HepG2 (cell line): Measurements from ENCODE around the gene TUBG2. TPM values are rescaled to one million over a fixed set of nuclear protein-coding genes. Genes with fewer than 3 reads are reported as not detected.
A peak's percentile ranks its signal among the peaks of the same experiment; 100 is the strongest.

Source experiments
- CHCHD3 ChIP-seq: sonication (generic); formaldehyde crosslinking; IDR thresholded peaks from 2 replicates; pipeline ENCODE4 v1.8.0; 2022; ENCODE audit warnings: mild to moderate bottlenecking, missing genetic modification reagents, moderate library complexity
- GATA4 ChIP-seq: sonication (generic); IDR thresholded peaks from 2 replicates; pipeline ENCODE4 v1.6.1; 2016; ENCODE audit warnings: antibody characterized with exemption, low read depth, borderline replicate concordance
- LCORL ChIP-seq, 2 experiments: fragments of 450-650 bp in 1 of 2; sonication (generic) in 1 of 2; formaldehyde crosslinking in 1 of 2; IDR thresholded peaks; 2 replicates each; pipeline versions ENCODE4 v1.5.0 to v1.6.1; 2017 to 2020; ENCODE audit warnings: antibody characterized with exemption in 1 of 2, missing genetic modification reagents in 1 of 2
- MAF1 ChIP-seq: sonication (generic); formaldehyde crosslinking; IDR thresholded peaks from 2 replicates; pipeline ENCODE4 v1.5.0; 2020; ENCODE audit warnings: missing genetic modification reagents, borderline replicate concordance
- MTF1 ChIP-seq: sonication (generic); formaldehyde crosslinking; IDR thresholded peaks from 2 replicates; pipeline ENCODE4 v1.5.0; 2020; ENCODE audit warnings: missing genetic modification reagents
- NFKB2 ChIP-seq: sonication (generic); formaldehyde crosslinking; IDR thresholded peaks from 2 replicates; pipeline ENCODE4 v1.4.0; 2020; ENCODE audit warnings: missing genetic modification reagents, borderline replicate concordance
- RORA ChIP-seq: sonication (generic); formaldehyde crosslinking; IDR thresholded peaks from 2 replicates; pipeline ENCODE4 v1.5.0; 2020; ENCODE audit warnings: mild to moderate bottlenecking, missing genetic modification reagents, moderate library complexity
- SATB2 ChIP-seq: sonication (generic); formaldehyde crosslinking; IDR thresholded peaks from 2 replicates; pipeline ENCODE4 v1.5.0; 2020; ENCODE audit warnings: missing genetic modification reagents
- SNRNP70 ChIP-seq: fragments of 200-400 bp; formaldehyde crosslinking; IDR thresholded peaks from 2 replicates; pipeline ENCODE4 v1.6.1; 2017; ENCODE audit warnings: mild to moderate bottlenecking, low read depth, low read length, moderate library complexity
- STAT6 ChIP-seq: sonication (generic); formaldehyde crosslinking; IDR thresholded peaks from 2 replicates; pipeline ENCODE4 v1.4.0; 2020; ENCODE audit warnings: missing genetic modification reagents, mild to moderate bottlenecking, borderline replicate concordance
- TOPORS ChIP-seq: sonication (generic); formaldehyde crosslinking; IDR thresholded peaks from 2 replicates; pipeline ENCODE4 v1.8.0; 2023; ENCODE audit warnings: mild to moderate bottlenecking, missing genetic modification reagents
- ZBTB7B ChIP-seq: sonication (generic); formaldehyde crosslinking; IDR thresholded peaks from 2 replicates; pipeline ENCODE4 v1.4.0; 2020; ENCODE audit warnings: missing genetic modification reagents
- ZFP36L1 ChIP-seq: sonication (generic); formaldehyde crosslinking; IDR thresholded peaks from 2 replicates; pipeline ENCODE4 v1.8.0; 2022; ENCODE audit warnings: mild to moderate bottlenecking, missing genetic modification reagents, moderate library complexity
- ZFP36L2 ChIP-seq: sonication (generic); formaldehyde crosslinking; IDR thresholded peaks from 2 replicates; pipeline ENCODE4 v1.4.0; 2020; ENCODE audit warnings: missing genetic modification reagents
- ZFP91 ChIP-seq: sonication (generic); formaldehyde crosslinking; IDR thresholded peaks from 2 replicates; pipeline ENCODE4 v1.9.0; 2022; ENCODE audit warnings: missing genetic modification reagents, mild to moderate bottlenecking, borderline replicate concordance
- ZNF253 ChIP-seq: sonication (generic); formaldehyde crosslinking; IDR thresholded peaks from 2 replicates; pipeline ENCODE4 v1.8.0; 2022; ENCODE audit warnings: mild to moderate bottlenecking, missing genetic modification reagents, borderline replicate concordance
- ZNF281 ChIP-seq: sonication (generic); formaldehyde crosslinking; IDR thresholded peaks from 2 replicates; pipeline ENCODE4 v1.4.0; 2020; ENCODE audit warnings: missing genetic modification reagents, borderline replicate concordance
- ZNF329 ChIP-seq: sonication (generic); formaldehyde crosslinking; IDR thresholded peaks from 2 replicates; pipeline ENCODE4 v1.9.0; 2021; ENCODE audit warnings: low read depth, mild to moderate bottlenecking, missing genetic modification reagents
- ZNF704 ChIP-seq: sonication (generic); formaldehyde crosslinking; IDR thresholded peaks from 2 replicates; pipeline ENCODE4 v1.8.1; 2023; ENCODE audit warnings: mild to moderate bottlenecking, inconsistent platforms, moderate library complexity, missing genetic modification reagents, borderline replicate concordance
- ZNF737 ChIP-seq: sonication (generic); formaldehyde crosslinking; IDR thresholded peaks from 2 replicates; pipeline ENCODE4 v1.5.0; 2020; ENCODE audit warnings: missing genetic modification reagents, mild to moderate bottlenecking, borderline replicate concordance
- polyA plus RNA-seq, 8 experiments: library from polyadenylated mRNA; depleted of rRNA in 3 of 8; stranded (reverse) in 7 of 8; unstranded in 1 of 8; fragments of >200 nt; fragmentation: Illumina TruSeq in 4 of 8; extraction: Trizol in 4 of 8; gene quantifications; 2 replicates each; pipeline versions ENCODE4 v1.2.1 to v1.2.3, GENCODE V29; 2011 to 2016; ENCODE audit warnings: low read depth in 4 of 8, missing spikeins in 1 of 8, mixed read lengths in 1 of 8; ENCODE audit not compliant: insufficient read depth in 1 of 8
- total RNA-seq, 5 experiments: library from RNA; depleted of rRNA; stranded (reverse); fragments of >200 nt; fragmentation: Illumina TruSeq; extraction: Trizol; gene quantifications; 2 replicates each; pipeline ENCODE4 v1.2.3, GENCODE V29; 2016; ENCODE audit warnings: low read depth in 1 of 5

TUBG2 gene
- total and polyA plus RNA-seq, 2 of the 13 experiments (the other 11 are each of a cell fraction or from before 2014, with no cell fraction given), result 16.0 to 42.3 TPM

GRCh38 chr17:42676424-42677011 lies 17.4 kb downstream of the TUBG2 start, which contains the start of gene PLEKHH3 (continued):
- TF ChIP-seq ZNF329 (CRISPR knock-in tag), result peak; percentile 49; the same call in 1 of the 2 replicates
- TF ChIP-seq STAT6 (CRISPR knock-in tag), result no peak; the same call in 1 of the 2 replicates
- TF ChIP-seq LCORL (IDR thresholded peaks at IDR 0.05), result no peak
- TF ChIP-seq LCORL (CRISPR knock-in tag; IDR thresholded peaks at IDR 0.05), result peak; percentile 70
- TF ChIP-seq MTF1 (CRISPR knock-in tag), result no peak
- no peak for TF ChIP-seq TOPORS
- no peak for TF ChIP-seq MAF1 (CRISPR knock-in tag)
- TF ChIP-seq ZFP36L2, result no peak
- TF ChIP-seq NFKB2 (CRISPR knock-in tag), result peak; percentile 60; the same call in 1 of the 2 replicates
- peak; percentile 69; the same call in 1 of the 2 replicates for TF ChIP-seq ZNF281 (CRISPR knock-in tag)
- TF ChIP-seq CHCHD3 (CRISPR knock-in tag), result no peak
- no peak; the same call in 1 of the 2 replicates for TF ChIP-seq ZFP36L1
- no peak for TF ChIP-seq ZNF253
- TF ChIP-seq SNRNP70, result no peak
- no peak for TF ChIP-seq RORA
- peak; percentile 81; the same call in 1 of the 2 replicates for TF ChIP-seq ZBTB7B
- 0 out of 2 replicates have a peak, but pooled peaks have one; percentile 15 for TF ChIP-seq ZFP91 (CRISPR knock-in tag)
- no peak for TF ChIP-seq SATB2
- TF ChIP-seq GATA4, result 0 out of 2 replicates have a peak, but pooled peaks have one; percentile 34
- no peak; the same call in 1 of the 2 replicates for TF ChIP-seq ZNF704 (CRISPR knock-in tag)
- TF ChIP-seq ZNF737, result no peak
